ENCODE measurements around the gene EXOSC6. TPM values are rescaled to one million over a fixed set of nuclear protein-coding genes. Genes with fewer than 3 reads are reported as not detected.

Gene EXOSC6
- total and polyA plus RNA-seq, 2 of the 4 experiments (the other 2 are of a cell fraction): 5.8 to 7.0 TPM

GRCh38 chr16:70294385-70295025 is 42.8 kb upstream of the EXOSC6 start:
- dilution Hi-C loops (cut with HindIII; ENCODE audit: low sequenced_read_pairs, unreplicated experiment): no loop called here
- H4K91ac ChIP-seq (ENCODE audit: insufficient read depth, low read depth, low read length): no peak overlapping the region
- H3K9me3 ChIP-seq (ENCODE audit: control insufficient read depth, insufficient read depth, low read length): no peaks in the 10 kb centered on the region
- no peaks in the 10 kb centered on the region for H4K20me1 ChIP-seq (ENCODE audit: insufficient read depth, low read length)
- no TSS peak for BruUV-seq (replicated peaks)
- no peak overlapping the region for H3K56ac ChIP-seq (ENCODE audit: extremely low read depth, insufficient read depth, low read length)
- H3K36me3 ChIP-seq (ENCODE audit: control insufficient read depth, insufficient read depth, low read length): no peaks in the 10 kb centered on the region
- POLR2A ChIA-PET (ENCODE audit: unreplicated experiment): no interaction called here
- no peak overlapping the region for H3K4me2 ChIP-seq (ENCODE audit: low read depth, low read length)
- no peak overlapping the region for H2BK120ac ChIP-seq (ENCODE audit: low read depth, low read length)
- DNase-seq (no peak), ATAC-seq (ENCODE audit: low read depth) (no peak)
- 93% methylated on average over 18 of the region's 28 CpGs; no CpG with 5 or more reads in 1 of the 2 experiments for WGBS, 2 experiments (ENCODE audit: extremely low coverage in 2 of 2, insufficient read length in 1 of 2)
- no peak overlapping the region for H3K23ac ChIP-seq (ENCODE audit: low read depth, low read length)
- no peak overlapping the region for H3K4me3 ChIP-seq (ENCODE audit: insufficient read depth, low read depth, low read length)
- H2BK20ac ChIP-seq (ENCODE audit: low read depth, low read length): no peak overlapping the region
- CTCF ChIA-PET: no interaction called here
- no peak overlapping the region for H3K18ac ChIP-seq (ENCODE audit: low read depth, low read length)
- H4K8ac ChIP-seq (ENCODE audit: low read depth in 2 of 2, low read length in 2 of 2): no peak overlapping the region
- H3K14ac ChIP-seq (replicated peaks; ENCODE audit: low read depth, low read length): no peak overlapping the region
- H2BK5ac ChIP-seq (ENCODE audit: low read depth, low read length, poor library complexity, severe bottlenecking): no peak overlapping the region
- no peak overlapping the region for H2AK9ac ChIP-seq (replicated peaks; ENCODE audit: low read depth, low read length, poor library complexity)
- H3K9me1 ChIP-seq (ENCODE audit: insufficient read depth, low read length): 0 out of 2 replicates have a peak, but pooled peaks cover 7% of the 10 kb centered on the region
- in situ Hi-C loops (cut with MboI; ENCODE audit: low sequenced_read_pairs): no loop called here
- H3K79me1 ChIP-seq (ENCODE audit: low read depth in 1 of 2, low read length in 2 of 2): peaks cover 13 to 26% of the 10 kb centered on the region in 2 experiments
- TF ChIP-seq RAD21 (IDR thresholded peaks at IDR 0.05; ENCODE audit: low read length) (no peak), MXI1 (IDR thresholded peaks at IDR 0.05; ENCODE audit: borderline replicate concordance, low read depth, low read length) (no peak), RCOR1 (IDR thresholded peaks at IDR 0.05; ENCODE audit: insufficient replicate concordance, low read length) (no peak), CHD1 (IDR thresholded peaks at IDR 0.05; ENCODE audit: low read depth, low read length) (no peak), MAZ (IDR thresholded peaks at IDR 0.05; ENCODE audit: borderline replicate concordance, low read depth, low read length) (no peak), FOS (IDR thresholded peaks at IDR 0.05; ENCODE audit: low read depth, low read length) (no peak), ELK1 (IDR thresholded peaks at IDR 0.05; ENCODE audit: borderline replicate concordance, low read depth, low read length) (no peak), POLR2A (IDR thresholded peaks at IDR 0.05; ENCODE audit: low read depth, low read length) (no peak), CTCF (conservative IDR thresholded peaks at IDR 0.05; ENCODE audit: low read depth, low read length) (no peak), BHLHE40 (IDR thresholded peaks at IDR 0.05; ENCODE audit: low read depth, low read length) (no peak), NFE2L2 (IDR thresholded peaks at IDR 0.05; ENCODE audit: low read depth, low read length) (no peak), USF2 (IDR thresholded peaks at IDR 0.05; ENCODE audit: low read depth, low read length) (no peak), RFX5 (IDR thresholded peaks at IDR 0.05; ENCODE audit: low read depth, low read length) (no peak), MAFK (IDR thresholded peaks at IDR 0.05; ENCODE audit: low read depth, low read length) (no peak), CEBPB (IDR thresholded peaks at IDR 0.05; ENCODE audit: low read depth, low read length) (no peak), SMC3 (IDR thresholded peaks at IDR 0.05; ENCODE audit: low read depth, low read length) (no peak)
- no peak overlapping the region for H3K9ac ChIP-seq (ENCODE audit: low read depth, low read length)
- H3K4me1 ChIP-seq (ENCODE audit: control insufficient read depth, insufficient read depth, low read length): peaks cover 3% of the 10 kb centered on the region; the same call in 1 of the 2 replicates
- no peak overlapping the region for H3K27ac ChIP-seq (ENCODE audit: insufficient read depth, low read length)
- no peak overlapping the region for H2BK15ac ChIP-seq (ENCODE audit: low read depth, low read length)
- no peak overlapping the region for H2AFZ ChIP-seq (replicated peaks; ENCODE audit: low read length, poor library complexity)
- H3K4ac ChIP-seq (ENCODE audit: low read depth, low read length): no peak overlapping the region
- no peaks in the 10 kb centered on the region for H3K27me3 ChIP-seq (ENCODE audit: control insufficient read depth, insufficient read depth, low read length)
- no peak overlapping the region for H2AK5ac ChIP-seq (ENCODE audit: low read depth, low read length)
- intact Hi-C loops (cut with micrococcal nuclease): no loop called here
- H4K5ac ChIP-seq (ENCODE audit: low read depth, low read length): no peak overlapping the region

All from IMR-90 (cell line).